MCF 10A (cell line): ENCODE data around the gene EXOC6B. TPM values are rescaled to one million over a fixed set of nuclear protein-coding genes. Genes with fewer than 3 reads are reported as not detected.

Experiments used
- BruUV-seq: library from RNA; stranded (reverse); fragments of 400-500 nt; replicated peaks from 2 replicates; lab custom pipeline; 2021; lab: Mats Ljungman, UMichigan
- CTCF ChIA-PET: fragments of 300-600 bp; sonication (Branson Sonifier 250); formaldehyde crosslinking; extraction: SDS; loops from one replicate; lab custom pipeline; 2021; ENCODE audit warnings: antibody characterized with exemption, inconsistent platforms; lab: Yijun Ruan, JAX
- POLR2A ChIA-PET: fragments of 300-600, 350-650 bp; sonication (Branson Sonifier 250); formaldehyde crosslinking; extraction: SDS; loops from one replicate; lab custom pipeline; 2020; ENCODE audit warnings: antibody characterized with exemption, inconsistent platforms; lab: Yijun Ruan, JAX
- DNase-seq: peaks from one replicate; pipeline ENCODE4 v3.0.0-alpha.2; 2018; ENCODE audit not compliant: unreplicated experiment
- H3K27ac Mint-ChIP-seq: one replicate; pipeline ENCODE4 v1.8.0; 2022; ENCODE audit warnings: mild to moderate bottlenecking, low read depth, mixed read lengths; ENCODE audit not compliant: unreplicated experiment
- H3K27me3 Mint-ChIP-seq: one replicate; pipeline ENCODE4 v1.8.0; 2022; ENCODE audit warnings: mixed read lengths; ENCODE audit not compliant: insufficient read depth, unreplicated experiment
- H3K36me3 Mint-ChIP-seq: one replicate; pipeline ENCODE4 v1.8.0; 2022; ENCODE audit warnings: mild to moderate bottlenecking, moderate library complexity, mixed read lengths; ENCODE audit not compliant: insufficient read depth, unreplicated experiment
- H3K4me1 Mint-ChIP-seq: one replicate; pipeline ENCODE4 v1.8.0; 2022; ENCODE audit warnings: mixed read lengths; ENCODE audit not compliant: insufficient read depth, unreplicated experiment
- H3K4me3 Mint-ChIP-seq: one replicate; pipeline ENCODE4 v1.8.0; 2022; ENCODE audit warnings: mild to moderate bottlenecking, moderate library complexity, mixed read lengths; ENCODE audit not compliant: unreplicated experiment
- H3K9me3 Mint-ChIP-seq: one replicate; pipeline ENCODE4 v1.8.0; 2022; ENCODE audit warnings: mixed read lengths; ENCODE audit not compliant: unreplicated experiment
- CTCF ChIP-seq: fragments of 200-600 bp; IDR thresholded peaks from one replicate; pipeline ENCODE4 v1.8.0; 2022; ENCODE audit warnings: antibody characterized with exemption, mild to moderate bottlenecking; ENCODE audit not compliant: unreplicated experiment
- intact Hi-C: fragments of 100-400 bp; cut with micrococcal nuclease; formaldehyde crosslinking; loops from 2 replicates; pipeline ENCODE4 v1.14.1; 2022
- total RNA-seq: library from RNA; stranded (reverse); gene quantifications from 2 replicates; pipeline ENCODE4 v1.2.3, GENCODE V29; 2022

The EXOC6B gene
- total RNA-seq, 1 experiment from 2014 or later: 24.7 TPM

- ChIA-PET CTCF (interaction anchor here (0.6 kb wide), 1 partner anchor 60 kb away, joined by 3 read pairs; no protein-coding TSS in a partner anchor), POLR2A (interaction anchor here (0.6 kb wide), 1 partner anchor 536 kb away, joined by 4 read pairs; no protein-coding TSS in a partner anchor)
- Mint-ChIP-seq H3K36me3 (peaks cover 10% of the 10 kb centered on the region), H3K4me1 (no peaks in the 10 kb centered on the region), H3K4me3 (no peak overlapping the region), H3K9me3 (no peaks in the 10 kb centered on the region), H3K27me3 (no peaks in the 10 kb centered on the region), H3K27ac (no peak overlapping the region)
- BruUV-seq: no TSS peak
- intact Hi-C loops: no loop called here
- no peak for TF ChIP-seq CTCF
- peak; percentile 39 for DNase-seq
These were observed 130.9 kb downstream of the EXOC6B start for GRCh38 chr2:72694715-72695496.

GRCh38 chr2:72689579-72690195 lies 136.1 kb downstream of the EXOC6B start:
- H3K27ac Mint-ChIP-seq: no peak overlapping the region

GRCh38 chr2:72685638-72686213 lies 140.1 kb downstream of the EXOC6B start:
- no peak for TF ChIP-seq CTCF
- H3K9me3 Mint-ChIP-seq: no peaks in the 10 kb centered on the region
- no peak overlapping the region for H3K27ac Mint-ChIP-seq
- BruUV-seq: no TSS peak
- DNase-seq: no peak
- intact Hi-C loops: no loop called here
- no peaks in the 10 kb centered on the region for H3K27me3 Mint-ChIP-seq
- H3K4me1 Mint-ChIP-seq: peaks cover 5% of the 10 kb centered on the region
- POLR2A ChIA-PET: interaction anchor here (0.6 to 0.7 kb wide), 2 partner anchors 27 to 1340 kb away, joined by 3 read pairs; no protein-coding TSS in a partner anchor
- CTCF ChIA-PET: interaction anchor here (0.6 kb wide), 1 partner anchor 195 kb away, joined by 4 read pairs; no protein-coding TSS in a partner anchor
- no peaks in the 10 kb centered on the region for H3K36me3 Mint-ChIP-seq
- H3K4me3 Mint-ChIP-seq: no peak overlapping the region

More at GRCh38 chr2:72689579-72690195, 136.1 kb downstream of the EXOC6B start:
- DNase-seq: no peak
- ChIA-PET POLR2A (no interaction called here), CTCF (interaction anchor here (0.9 kb wide), 1 partner anchor 9 kb away, joined by 3 read pairs; no protein-coding TSS in a partner anchor)
- Mint-ChIP-seq H3K4me3 (no peak overlapping the region), H3K4me1 (peaks cover 5% of the 10 kb centered on the region), H3K9me3 (no peaks in the 10 kb centered on the region), H3K27me3 (no peaks in the 10 kb centered on the region), H3K36me3 (no peaks in the 10 kb centered on the region)
- intact Hi-C loops: no loop called here
- BruUV-seq: no TSS peak
- no peak for TF ChIP-seq CTCF

GRCh38 chr2:72682061-72682460 lies 143.8 kb downstream of the EXOC6B start:
- no peak for DNase-seq
- Mint-ChIP-seq H3K27ac (no peak overlapping the region), H3K4me3 (no peak overlapping the region), H3K9me3 (no peaks in the 10 kb centered on the region), H3K27me3 (no peaks in the 10 kb centered on the region), H3K4me1 (peaks cover 6% of the 10 kb centered on the region), H3K36me3 (no peaks in the 10 kb centered on the region)
- no TSS peak for BruUV-seq
- TF ChIP-seq CTCF: no peak
- POLR2A ChIA-PET: interaction anchor here (1.0 kb wide), 1 partner anchor 11 kb away, joined by 3 read pairs; no protein-coding TSS in a partner anchor
- CTCF ChIA-PET: interaction anchor here (0.6 to 1.4 kb wide), 4 partner anchors 9 to 860 kb away, joined by 3 read pairs; no protein-coding TSS in a partner anchor
- intact Hi-C loops: no loop called here
